Right atrium auricular region (tissue), 2 donors: ENCODE data around the gene MTA3. TPM values are rescaled to one million over a fixed set of nuclear protein-coding genes. Genes with fewer than 3 reads are reported as not detected.

Source experiments
- DNase-seq: peaks from one replicate; pipeline ENCODE4 v3.0.0-alpha.2; 2019; ENCODE audit warnings: low spot score
- H3K27ac ChIP-seq, 2 donors: fragments of 200-600 bp; sonication (generic); 1 replicate in 1 of 2; 2 replicates in 1 of 2; pipeline ENCODE4 v1.5.1; 2016 to 2019
- H3K27me3 ChIP-seq, 2 donors: fragments of 200-600 bp; sonication (generic); one replicate each; pipeline versions ENCODE4 v1.5.1 to v1.6.0; 2017 to 2019
- H3K36me3 ChIP-seq: fragments of 200-600 bp; sonication (generic); one replicate; pipeline ENCODE4 v1.5.1; 2016
- H3K4me1 ChIP-seq, 2 donors: fragments of 200-600 bp; sonication (generic); one replicate each; pipeline versions ENCODE4 v1.5.1 to v1.6.0; 2017 to 2019
- H3K4me3 ChIP-seq, 2 donors: fragments of 200-600 bp; sonication (generic); 1 replicate in 1 of 2; 2 replicates in 1 of 2; pipeline ENCODE4 v1.5.1; 2017 to 2019; ENCODE audit warnings: mild to moderate bottlenecking in 1 of 2, moderate library complexity in 1 of 2
- H3K9me3 ChIP-seq, 2 donors: fragments of 200-600 bp; sonication (generic); one replicate each; pipeline ENCODE4 v1.5.1; 2019
- CTCF ChIP-seq, 2 donors: fragments of 200-600 bp; sonication (generic); IDR thresholded peaks; one replicate each; pipeline ENCODE4 v1.5.1; 2019; ENCODE audit warnings: antibody characterized with exemption in 2 of 2
- total RNA-seq, 2 donors: library from RNA; depleted of rRNA; stranded (reverse); fragments of >200 nt; gene quantifications; one replicate each; pipeline ENCODE4 v1.1.0, GENCODE V29; 2016

Gene MTA3
- total RNA-seq, 2 donors from 2014 or later, result 12.9 to 18.5 TPM

GRCh38 chr2:42560899-42561298 lies 7.5 kb upstream of the MTA3 start:
- no peak for TF ChIP-seq CTCF (IDR thresholded peaks at IDR 0.05)
- Histone ChIP-seq H3K4me1 (no peaks in the 10 kb centered on the region), H3K4me3 (no peak overlapping the region), H3K36me3 (no peaks in the 10 kb centered on the region), H3K9me3 (no peaks in the 10 kb centered on the region), H3K27ac (no peak overlapping the region), H3K27me3 (no peaks in the 10 kb centered on the region)
- no peak for DNase-seq

DNA sequence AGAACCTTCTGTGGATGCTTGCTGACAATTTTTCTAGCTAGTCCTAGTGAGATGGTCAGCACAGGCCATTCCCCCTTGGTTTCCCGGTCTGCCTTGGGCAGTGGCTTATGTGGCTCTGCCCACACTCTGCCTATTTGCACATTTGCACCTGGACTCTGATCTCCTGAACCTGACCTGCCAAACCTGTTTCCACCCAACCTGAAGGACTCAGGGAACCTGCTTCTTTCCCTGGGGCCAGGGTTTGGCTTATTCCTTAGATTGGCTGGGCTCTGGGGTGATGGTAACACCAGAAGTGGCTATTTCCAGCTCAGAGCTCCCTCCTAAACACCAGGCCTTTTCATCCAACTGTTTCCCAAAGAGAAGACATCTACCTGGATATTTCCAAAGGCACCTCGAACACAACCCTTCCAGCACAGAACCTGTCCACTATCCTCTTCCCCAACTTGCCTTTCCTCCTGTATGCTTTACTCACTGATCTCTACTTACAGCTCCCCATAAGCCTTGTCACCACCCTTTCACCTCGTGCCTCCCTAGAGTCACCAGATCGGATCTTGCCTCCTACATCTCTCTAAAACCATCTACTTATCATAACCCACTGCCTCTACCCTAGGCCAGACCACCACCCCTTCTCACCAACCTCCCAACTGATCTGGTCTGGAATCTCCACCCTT lies 5.8 kb upstream of the MTA3 start:
- Histone ChIP-seq H3K4me3 (no peak overlapping the region), H3K4me1 (peaks cover 0 to 3% of the 10 kb centered on the region in 2 donors), H3K27me3 (no peaks in the 10 kb centered on the region), H3K9me3 (no peaks in the 10 kb centered on the region), H3K27ac (no peak overlapping the region), H3K36me3 (no peaks in the 10 kb centered on the region)
- TF ChIP-seq CTCF (IDR thresholded peaks at IDR 0.05), result no peak
- DNase-seq, result no peak

DNA sequence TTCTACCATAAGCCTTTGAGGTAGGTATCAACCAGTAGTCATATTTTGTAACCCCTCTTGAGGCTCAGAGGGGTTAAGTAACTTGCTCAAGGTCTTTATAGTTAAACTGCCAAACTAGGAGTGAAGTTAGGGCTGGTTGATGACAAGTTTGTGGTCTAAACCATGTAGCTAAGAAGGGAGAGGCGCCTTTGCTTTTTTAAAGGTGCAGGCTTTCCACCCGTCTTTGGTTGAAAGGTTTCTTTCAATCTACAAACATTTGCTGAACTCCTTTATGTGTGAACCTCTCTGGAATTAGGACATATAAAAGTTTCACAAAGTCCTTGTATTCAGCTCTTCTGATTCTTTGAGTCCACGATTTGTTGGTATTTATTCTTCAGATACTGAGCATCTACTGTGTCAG lies 2.4 kb upstream of the MTA3 start:
- H3K27ac ChIP-seq, result peak overlapping the region in 1 of 2 donors; percentile 88
- H3K9me3 ChIP-seq, result no peaks in the 10 kb centered on the region
- no peak overlapping the region for H3K4me3 ChIP-seq
- H3K4me1 ChIP-seq, result peaks cover 0 to 19% of the 10 kb centered on the region in 2 donors
- H3K36me3 ChIP-seq, result no peaks in the 10 kb centered on the region
- no peak for TF ChIP-seq CTCF (IDR thresholded peaks at IDR 0.05)
- H3K27me3 ChIP-seq, result no peaks in the 10 kb centered on the region
- DNase-seq, result no peak

DNA sequence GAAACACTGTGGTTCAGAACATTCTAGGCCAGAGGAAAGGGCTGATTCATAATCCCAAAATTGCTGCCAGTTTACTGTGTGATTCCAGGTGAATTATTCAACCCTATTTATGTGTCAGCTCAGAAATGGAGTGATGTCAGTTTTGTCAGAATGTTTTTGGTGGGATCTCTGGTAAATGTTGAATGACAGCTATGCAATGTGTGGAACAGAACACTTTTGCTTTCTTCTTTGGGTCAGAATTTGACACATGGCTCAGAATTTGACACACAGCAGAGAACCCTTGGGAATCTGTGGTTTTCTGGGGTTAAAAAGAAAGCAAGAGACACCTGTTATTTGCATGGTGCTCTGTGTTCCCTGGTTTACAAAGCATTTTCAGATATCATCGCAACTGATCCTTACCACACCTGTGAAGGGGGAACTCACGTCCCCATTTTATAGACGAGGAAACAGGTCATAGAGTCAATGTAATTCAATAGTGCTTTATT lies 1.6 kb upstream of the MTA3 start:
- Histone ChIP-seq H3K27ac (peak overlapping the region in 1 of 2 donors; percentile 88), H3K4me3 (no peak overlapping the region), H3K36me3 (no peaks in the 10 kb centered on the region), H3K9me3 (no peaks in the 10 kb centered on the region), H3K27me3 (no peaks in the 10 kb centered on the region), H3K4me1 (peaks cover 0 to 19% of the 10 kb centered on the region in 2 donors)
- no peak for DNase-seq
- no peak for TF ChIP-seq CTCF (IDR thresholded peaks at IDR 0.05)

DNA sequence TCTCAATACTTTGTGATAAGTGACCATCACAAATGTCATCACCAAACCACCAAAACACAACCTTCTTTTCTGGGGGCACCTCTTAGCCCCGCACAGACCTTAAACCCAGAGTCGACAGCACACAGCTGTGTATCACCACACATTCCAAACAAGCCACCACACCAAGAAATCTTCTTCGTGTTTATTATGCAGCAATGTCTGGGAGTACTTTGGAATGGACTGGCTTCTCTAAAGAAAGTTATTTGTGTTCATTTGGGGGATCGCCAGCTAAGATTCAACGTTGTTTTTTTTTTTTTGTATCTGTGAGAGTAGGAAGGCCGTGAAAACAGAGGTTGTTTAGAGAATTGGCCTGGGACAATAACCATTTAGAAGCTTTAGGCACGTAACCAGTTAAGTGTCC lies 1.1 kb upstream of the MTA3 start:
- no peak overlapping the region for H3K4me3 ChIP-seq
- TF ChIP-seq CTCF (IDR thresholded peaks at IDR 0.05), result no peak
- DNase-seq, result no peak
- peaks cover 0 to 19% of the 10 kb centered on the region in 2 donors for H3K4me1 ChIP-seq
- no peaks in the 10 kb centered on the region for H3K36me3 ChIP-seq
- H3K27ac ChIP-seq, result peak overlapping the region; percentile 88 to 89
- no peaks in the 10 kb centered on the region for H3K9me3 ChIP-seq
- H3K27me3 ChIP-seq, result no peaks in the 10 kb centered on the region
